Choroid plexus epithelial cell (primary cell): ENCODE measurements around the gene PPP1R8.
"Not testable (repeated sequence)": the region's sequence is repeated elsewhere in the genome, so short reads cannot be mapped to it uniquely, and the experiment has no call there.

Experiments
- DNase-seq: peaks from one replicate; pipeline ENCODE4 v3.0.0-alpha.2; 2010; ENCODE audit warnings: low read depth
- H3K4me3 ChIP-seq: 2 replicates; pipeline ENCODE4 v1.5.1; 2011; ENCODE audit warnings: low read depth, mild to moderate bottlenecking, control low read depth, low read length, moderate library complexity
- CTCF ChIP-seq: conservative IDR thresholded peaks from 2 replicates; pipeline ENCODE4 v1.5.1; 2011; ENCODE audit warnings: low read depth, mild to moderate bottlenecking, control low read depth, inconsistent platforms, low read length, moderate library complexity

PPP1R8 gene

GRCh38 chr1:27795601-27796000 is 35.0 kb upstream of the PPP1R8 start:
- DNase-seq: no peak
- no peak for TF ChIP-seq CTCF
- H3K4me3 ChIP-seq: no peak overlapping the region

GRCh38 chr1:27804791-27805190 is 25.8 kb upstream of the PPP1R8 start:
- no peak for TF ChIP-seq CTCF
- DNase-seq: no peak
- no peak overlapping the region for H3K4me3 ChIP-seq

- TF ChIP-seq CTCF: no peak
- no peak overlapping the region for H3K4me3 ChIP-seq
- no peak for DNase-seq
Observed at GRCh38 chr1:27806758-27807157, 23.8 kb upstream of the PPP1R8 start.

- no peak for TF ChIP-seq CTCF
- DNase-seq: peak; percentile 48
- H3K4me3 ChIP-seq: no peak overlapping the region
Observed at GRCh38 chr1:27807385-27807784, 23.2 kb upstream of the PPP1R8 start.

- H3K4me3 ChIP-seq, DNase-seq: not testable (repeated sequence)
Observed at GRCh38 chr1:27808131-27808530, 22.5 kb upstream of the PPP1R8 start.

GRCh38 chr1:27809883-27810282 is 20.7 kb upstream of the PPP1R8 start:
- TF ChIP-seq CTCF: no peak
- no peak for DNase-seq

GRCh38 chr1:27811741-27812500 is 18.7 kb upstream of the PPP1R8 start:
- DNase-seq: no peak
- H3K4me3 ChIP-seq: no peak overlapping the region
- no peak for TF ChIP-seq CTCF

More at GRCh38 chr1:27809883-27810282, 20.7 kb upstream of the PPP1R8 start:
- no peak overlapping the region for H3K4me3 ChIP-seq
